Hematopoietic multipotent progenitor cell treated with erythropoietin and hydrocortisone succinate and interleukin-3 and kit ligand, for 6 days (in vitro differentiated cells): ENCODE data around the gene ALDH2.
"Not testable (repeated sequence)": the region's sequence is repeated elsewhere in the genome, so short reads cannot be mapped to it uniquely, and the experiment has no call there.

ENCODE experiments used
- DNase-seq: peaks from one replicate; pipeline ENCODE4 v3.0.0-alpha.2; 2015

Gene ALDH2

DNA sequence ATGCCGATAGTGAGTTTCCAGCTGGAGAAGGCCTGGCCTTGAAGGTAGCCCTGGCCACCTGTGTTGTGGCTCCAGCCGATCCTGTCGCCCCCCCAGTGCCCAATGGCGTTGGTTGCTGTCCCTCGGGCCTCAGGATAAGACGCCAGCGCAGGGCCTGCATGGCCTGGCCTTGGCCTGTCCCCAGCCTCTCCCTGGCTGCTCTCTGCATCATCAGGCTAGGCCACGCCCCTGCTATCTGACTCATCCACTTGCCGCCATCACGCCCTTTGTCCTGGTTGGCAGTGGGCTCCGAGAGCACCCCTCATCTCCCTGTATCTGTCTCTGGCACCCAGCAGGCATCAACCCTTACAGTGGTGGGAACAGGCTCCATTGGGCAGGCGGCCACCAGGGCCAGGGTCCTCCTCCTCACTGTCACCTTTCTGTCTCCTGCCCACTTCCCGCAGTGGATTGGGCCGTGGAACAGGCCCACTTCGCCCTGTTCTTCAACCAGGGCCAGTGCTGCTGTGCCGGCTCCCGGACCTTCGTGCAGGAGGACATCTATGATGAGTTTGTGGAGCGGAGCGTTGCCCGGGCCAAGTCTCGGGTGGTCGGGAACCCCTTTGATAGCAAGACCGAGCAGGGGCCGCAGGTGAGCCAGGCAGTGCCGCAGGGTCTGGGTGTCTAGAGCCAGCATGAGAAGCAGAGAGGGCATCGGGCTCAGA, 25.6 kb downstream of the ALDH2 start:
- DNase-seq = peak; percentile 63

- no peak for DNase-seq
These were observed 26.1 kb downstream of the ALDH2 start for GRCh38 chr12:111792856-111793235.

DNA sequence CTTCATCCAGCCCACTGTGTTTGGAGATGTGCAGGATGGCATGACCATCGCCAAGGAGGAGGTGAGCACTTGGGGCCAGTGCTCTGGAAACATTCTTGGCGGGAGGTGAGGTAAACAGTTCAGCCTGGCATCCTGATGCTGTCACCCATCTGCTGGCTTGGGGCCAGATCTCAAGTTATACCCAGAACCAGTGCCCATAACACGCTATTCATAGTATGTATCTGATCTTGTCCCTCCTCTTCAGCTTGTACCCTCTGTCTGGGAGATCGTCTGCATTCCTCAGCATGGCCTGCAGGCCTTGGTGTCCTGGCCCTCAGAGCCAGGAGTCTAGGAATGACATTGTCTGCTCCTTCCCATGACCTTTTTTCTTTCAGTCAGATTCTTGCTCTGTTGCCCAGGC, 31.4 kb downstream of the ALDH2 start:
- no peak for DNase-seq

DNA sequence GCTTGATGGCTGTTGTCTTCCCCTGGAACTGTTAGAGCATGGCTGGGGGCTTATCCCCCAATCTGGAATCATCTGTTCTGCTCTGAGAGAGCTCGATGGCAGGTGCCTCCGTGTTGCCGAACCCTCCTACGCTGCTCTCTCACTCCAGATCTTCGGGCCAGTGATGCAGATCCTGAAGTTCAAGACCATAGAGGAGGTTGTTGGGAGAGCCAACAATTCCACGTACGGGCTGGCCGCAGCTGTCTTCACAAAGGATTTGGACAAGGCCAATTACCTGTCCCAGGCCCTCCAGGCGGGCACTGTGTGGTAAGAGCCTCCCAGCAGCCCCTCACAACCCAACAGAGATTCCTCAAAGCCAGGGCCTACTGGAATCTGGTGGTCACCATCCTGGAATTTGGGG, 33.0 kb downstream of the ALDH2 start:
- DNase-seq = no peak

DNA sequence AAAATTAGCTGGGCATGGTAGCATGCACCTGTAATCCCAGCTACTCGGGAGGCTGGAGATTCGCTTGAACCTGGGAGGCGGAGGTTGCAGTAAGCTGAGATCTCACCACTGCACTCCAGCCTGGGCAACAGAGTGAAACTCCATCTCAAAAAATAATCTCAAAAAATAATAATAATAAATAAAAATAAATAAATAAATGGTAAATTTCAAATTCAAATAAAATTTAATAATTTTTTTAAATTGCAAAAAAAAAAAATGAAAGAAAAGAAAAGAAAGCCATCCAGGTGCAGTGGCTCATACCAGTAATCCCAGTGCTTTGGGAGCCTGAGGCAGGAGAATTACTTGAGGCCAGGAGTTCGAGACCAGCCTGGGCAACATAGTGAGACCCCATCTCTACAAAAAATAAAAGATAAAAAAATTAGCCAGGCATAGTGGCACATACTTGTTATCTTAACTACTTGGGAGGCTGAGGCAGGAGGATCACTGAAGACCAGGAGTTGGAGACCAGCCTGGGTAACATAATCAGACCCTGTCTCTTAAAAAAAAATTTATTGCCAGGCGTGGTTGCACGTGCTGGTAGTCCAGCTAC, 36.4 kb downstream of the ALDH2 start:
- DNase-seq = no peak

DNA sequence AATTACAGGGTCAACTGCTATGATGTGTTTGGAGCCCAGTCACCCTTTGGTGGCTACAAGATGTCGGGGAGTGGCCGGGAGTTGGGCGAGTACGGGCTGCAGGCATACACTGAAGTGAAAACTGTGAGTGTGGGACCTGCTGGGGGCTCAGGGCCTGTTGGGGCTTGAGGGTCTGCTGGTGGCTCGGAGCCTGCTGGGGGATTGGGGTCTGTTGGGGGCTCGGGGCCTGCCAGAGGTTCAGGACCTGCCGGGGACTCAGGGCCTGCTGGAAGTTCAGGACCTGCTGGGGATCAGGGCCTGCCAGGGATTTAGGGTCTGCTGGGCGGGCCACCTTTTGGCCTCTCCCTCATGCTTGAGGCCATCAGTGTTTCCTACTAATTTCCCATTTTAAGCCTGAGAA, 37.1 kb downstream of the ALDH2 start:
- DNase-seq = no peak

- DNase-seq = no peak
These were observed 39.6 kb downstream of the ALDH2 start for GRCh38 chr12:111806304-111806703.

DNA sequence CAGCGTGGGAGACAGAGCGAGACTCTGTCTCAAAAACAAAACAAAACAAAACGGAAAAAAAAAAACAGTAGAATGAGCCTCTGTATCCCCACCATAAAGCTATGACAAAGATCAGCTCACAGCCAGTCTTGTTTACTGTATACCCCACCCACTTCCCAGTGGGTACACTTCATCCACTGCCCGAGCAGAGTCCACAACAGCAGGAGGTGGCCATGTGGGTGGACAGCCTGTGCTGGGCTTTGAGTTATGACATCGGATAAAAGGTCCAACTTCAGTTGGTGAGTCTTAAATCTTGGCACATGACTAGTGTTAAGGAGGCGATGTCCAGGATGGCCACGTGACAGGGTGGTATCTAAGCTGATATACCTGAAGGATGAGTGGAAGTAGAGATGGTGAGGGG, 40.5 kb downstream of the ALDH2 start:
- DNase-seq = no peak

DNA sequence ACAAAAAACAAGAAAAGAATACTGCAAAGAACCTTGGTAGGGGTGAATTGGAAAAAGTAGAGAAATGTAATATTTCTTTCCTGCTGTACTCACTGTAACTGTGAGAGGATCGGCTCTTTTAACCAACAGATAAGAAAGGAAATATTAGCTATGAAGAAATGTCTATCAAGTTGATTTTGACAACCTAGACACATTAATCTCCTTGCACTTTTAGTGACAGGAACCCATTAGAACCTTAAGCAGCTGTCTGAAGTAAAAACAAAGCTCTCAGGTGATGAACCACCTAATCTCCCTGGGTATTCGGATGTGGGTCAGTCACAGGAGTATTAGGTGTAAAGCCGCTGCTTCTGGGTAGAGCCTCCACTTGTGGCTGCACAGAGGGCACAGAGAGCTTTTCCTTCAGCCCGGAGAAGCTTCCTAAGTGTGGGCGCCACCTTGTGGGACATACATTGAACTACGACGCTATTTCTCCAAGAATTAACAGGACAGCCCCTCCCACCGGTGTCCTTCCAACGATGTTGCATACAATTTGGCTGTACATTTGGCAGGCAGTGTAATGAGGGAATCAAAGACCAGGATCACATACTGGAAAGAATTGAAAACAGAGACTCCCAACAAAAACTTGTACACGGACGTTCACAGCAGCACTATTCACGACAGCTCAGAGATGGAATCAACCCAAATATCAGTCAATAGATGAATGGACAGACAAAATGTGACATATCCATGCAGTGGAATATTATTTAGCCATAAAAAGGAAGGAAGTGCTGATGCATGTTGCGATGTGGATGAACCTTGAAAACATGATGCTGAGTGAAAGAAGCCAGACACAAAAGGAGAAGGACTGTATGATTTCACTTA, 46.4 kb downstream of the ALDH2 start:
- DNase-seq = peak; percentile 96

- DNase-seq = no peak
These were observed 49.4 kb downstream of the ALDH2 start for GRCh38 chr12:111816065-111816615.

- DNase-seq = not testable (repeated sequence)
These were observed 50.2 kb downstream of the ALDH2 start for GRCh38 chr12:111816898-111817297.

DNA sequence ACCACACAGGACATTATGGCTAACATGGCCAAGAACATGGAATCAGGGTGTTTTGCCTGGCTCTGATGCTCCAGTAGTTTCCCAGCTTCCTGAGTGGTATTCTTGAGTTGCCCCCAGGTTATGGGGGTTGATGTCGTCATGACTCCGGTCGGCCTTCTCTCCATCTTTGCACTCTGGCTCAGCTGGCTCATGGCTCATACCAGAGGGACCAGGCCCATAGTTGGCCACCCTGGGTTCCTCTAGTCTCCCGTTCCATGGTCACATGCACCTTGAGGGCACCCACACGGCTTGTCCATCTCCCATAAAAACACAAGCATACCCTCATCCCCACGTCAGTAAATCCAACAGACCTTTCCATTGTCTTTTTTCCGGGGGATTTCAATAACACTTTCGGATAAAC, 51.6 kb downstream of the ALDH2 start:
- DNase-seq = no peak

- no peak for DNase-seq
These were observed 52.7 kb downstream of the ALDH2 start for GRCh38 chr12:111819191-111820158.

DNA sequence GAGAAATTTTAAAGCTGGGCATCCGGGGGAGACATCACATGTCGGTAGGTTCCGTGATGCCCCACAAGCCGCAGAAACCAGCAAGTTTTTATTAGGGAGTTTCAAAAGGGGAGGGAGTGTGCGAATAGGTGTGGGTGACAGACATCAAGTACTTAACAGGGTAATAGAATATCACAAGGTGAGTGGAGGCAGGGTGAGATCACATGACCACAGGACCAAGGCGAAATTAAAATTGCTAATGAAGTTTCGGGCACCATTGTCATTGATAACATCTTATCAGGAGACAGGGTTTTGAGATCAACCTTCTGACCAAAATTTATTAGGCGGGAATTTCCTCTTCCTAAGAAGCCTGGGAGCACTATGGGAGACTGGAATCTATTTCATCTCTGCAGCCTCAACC, 54.1 kb downstream of the ALDH2 start:
- not testable (repeated sequence) for DNase-seq

DNA sequence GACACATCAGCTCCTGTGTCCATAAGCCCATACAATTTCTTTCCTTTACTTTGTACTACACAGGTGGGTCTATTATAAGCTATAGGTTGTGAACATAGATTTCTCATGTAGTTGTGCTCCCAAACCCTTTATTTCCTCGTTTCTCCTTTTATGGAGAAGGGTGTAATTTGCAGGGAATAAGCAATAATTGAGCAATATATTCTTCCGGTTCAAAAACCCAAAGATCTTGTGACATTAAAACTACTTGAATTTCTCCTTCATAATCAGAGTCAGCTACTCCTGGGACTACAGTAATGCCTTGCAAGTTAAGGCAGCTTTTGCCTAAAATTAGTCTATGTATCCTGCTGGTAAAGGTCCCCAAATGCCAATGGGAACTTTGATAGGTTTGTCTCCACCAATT, 56.2 kb downstream of the ALDH2 start:
- DNase-seq = no peak

- DNase-seq = no peak
These were observed 57.2 kb downstream of the ALDH2 start for GRCh38 chr12:111823891-111824290.

DNA sequence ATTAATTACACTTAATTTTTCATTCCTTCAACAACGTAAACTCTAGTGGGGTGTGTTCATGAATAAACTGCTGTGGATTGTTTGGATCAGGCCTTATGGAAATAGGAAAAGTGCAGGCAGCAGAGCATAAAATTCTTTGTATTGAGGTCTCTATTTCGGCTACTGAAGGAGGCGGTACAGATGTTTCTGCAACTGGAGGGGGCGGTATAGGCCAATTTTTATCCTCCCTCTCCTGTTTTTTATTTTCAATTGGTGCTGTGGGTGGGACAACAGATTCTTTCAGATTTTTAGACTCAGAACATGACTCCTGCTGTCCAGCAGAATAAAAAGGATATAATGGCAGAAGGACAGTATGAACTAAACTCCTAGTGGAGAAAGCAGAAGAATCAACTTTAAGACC, 57.6 kb downstream of the ALDH2 start:
- peak; percentile 33 for DNase-seq

- DNase-seq = no peak
These were observed 58.8 kb downstream of the ALDH2 start for GRCh38 chr12:111825509-111825908.

GRCh38 chr12:111826316-111826715, 59.6 kb downstream of the ALDH2 start:
- no peak for DNase-seq

DNA sequence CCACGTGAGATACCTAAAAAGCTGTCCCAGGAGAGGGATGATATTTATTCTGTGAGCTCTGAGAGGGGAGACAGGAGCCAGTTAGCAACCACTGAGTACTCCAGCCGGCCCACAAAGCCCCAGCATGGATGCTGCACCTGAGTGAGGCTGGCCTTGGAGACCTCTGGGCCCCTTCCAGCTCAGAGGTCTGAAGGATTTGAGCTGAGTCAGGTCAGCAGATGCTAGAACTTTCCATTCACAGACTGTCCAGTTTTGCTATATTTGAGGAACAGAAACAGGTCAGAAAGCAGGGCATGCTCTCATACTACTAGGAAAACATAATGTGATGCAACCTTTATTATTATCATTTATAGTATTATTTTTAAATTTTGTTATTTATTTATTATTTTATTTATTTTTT, 60.3 kb downstream of the ALDH2 start:
- DNase-seq = no peak

GRCh38 chr12:111827907-111828306, 61.2 kb downstream of the ALDH2 start:
- no peak for DNase-seq

GRCh38 chr12:111828338-111828979, 61.7 kb downstream of the ALDH2 start:
- DNase-seq = no peak
